ENCODE measurements around the gene CCNJL.
"Not testable (repeated sequence)": the region's sequence is repeated elsewhere in the genome, so short reads cannot be mapped to it uniquely, and the experiment has no call there.

The CCNJL gene

GRCh38 chr5:160339406-160340130 is 27.2 kb upstream of the CCNJL start:
- TF ChIP-seq PAX5 (IDR thresholded peaks at IDR 0.05; ENCODE audit: insufficient read depth, low read length, severe bottlenecking): no peak
- no peak for TF ChIP-seq SPI1 (IDR thresholded peaks at IDR 0.05; ENCODE audit: low read depth, low read length)
- no peak for TF ChIP-seq TAF1 (IDR thresholded peaks at IDR 0.05; ENCODE audit: low read depth, low read length)
- no peak for TF ChIP-seq POLR2AphosphoS5 (IDR thresholded peaks at IDR 0.05; ENCODE audit: low read depth, low read length)
- no peak for TF ChIP-seq POU2F2 (IDR thresholded peaks at IDR 0.05; ENCODE audit: low read depth, low read length)
- TF ChIP-seq POLR2A (IDR thresholded peaks at IDR 0.05; ENCODE audit: low read depth, low read length): no peak
- FAIRE-seq (no peak), DNase-seq (ENCODE audit: insufficient read length, low spot score) (no peak)

GRCh38 chr5:160334716-160335115 is 22.4 kb upstream of the CCNJL start:
- FAIRE-seq; DNase-seq (ENCODE audit: insufficient read length, low spot score): not testable (repeated sequence)

GRCh38 chr5:160333721-160334120 is 21.4 kb upstream of the CCNJL start:
- FAIRE-seq: no peak
- no peak for DNase-seq (ENCODE audit: insufficient read length, low spot score)
- TF ChIP-seq PAX5 (IDR thresholded peaks at IDR 0.05; ENCODE audit: insufficient read depth, low read length, severe bottlenecking) (no peak), SPI1 (IDR thresholded peaks at IDR 0.05; ENCODE audit: low read depth, low read length) (peak; percentile 70; the same call in 1 of the 2 replicates)

- TF ChIP-seq SPI1 (IDR thresholded peaks at IDR 0.05; ENCODE audit: low read depth, low read length): no peak
- no peak for TF ChIP-seq POLR2A (IDR thresholded peaks at IDR 0.05; ENCODE audit: low read depth, low read length)
- no peak for TF ChIP-seq PAX5 (IDR thresholded peaks at IDR 0.05; ENCODE audit: insufficient read depth, low read length, severe bottlenecking)
- TF ChIP-seq TAF1 (IDR thresholded peaks at IDR 0.05; ENCODE audit: low read depth, low read length): no peak
- no peak for TF ChIP-seq POU2F2 (IDR thresholded peaks at IDR 0.05; ENCODE audit: low read depth, low read length)
- TF ChIP-seq POLR2AphosphoS5 (IDR thresholded peaks at IDR 0.05; ENCODE audit: low read depth, low read length): no peak
- DNase-seq (ENCODE audit: insufficient read length, low spot score) (no peak), FAIRE-seq (no peak)
Observed at GRCh38 chr5:160330212-160330611, 17.8 kb upstream of the CCNJL start.

GRCh38 chr5:160327818-160328217 is 15.5 kb upstream of the CCNJL start:
- TF ChIP-seq POLR2AphosphoS5 (IDR thresholded peaks at IDR 0.05; ENCODE audit: low read depth, low read length) (no peak), POU2F2 (IDR thresholded peaks at IDR 0.05; ENCODE audit: low read depth, low read length) (no peak), PAX5 (IDR thresholded peaks at IDR 0.05; ENCODE audit: insufficient read depth, low read length, severe bottlenecking) (no peak), POLR2A (IDR thresholded peaks at IDR 0.05; ENCODE audit: low read depth, low read length) (no peak), SPI1 (IDR thresholded peaks at IDR 0.05; ENCODE audit: low read depth, low read length) (no peak), TAF1 (IDR thresholded peaks at IDR 0.05; ENCODE audit: low read depth, low read length) (no peak)
- no peak for FAIRE-seq
- DNase-seq (ENCODE audit: insufficient read length, low spot score): no peak

GRCh38 chr5:160326981-160327380 is 14.6 kb upstream of the CCNJL start:
- no peak for FAIRE-seq
- TF ChIP-seq PAX5 (IDR thresholded peaks at IDR 0.05; ENCODE audit: insufficient read depth, low read length, severe bottlenecking) (no peak), POLR2AphosphoS5 (IDR thresholded peaks at IDR 0.05; ENCODE audit: low read depth, low read length) (no peak), SPI1 (IDR thresholded peaks at IDR 0.05; ENCODE audit: low read depth, low read length) (no peak), TAF1 (IDR thresholded peaks at IDR 0.05; ENCODE audit: low read depth, low read length) (no peak), POU2F2 (IDR thresholded peaks at IDR 0.05; ENCODE audit: low read depth, low read length) (no peak), POLR2A (IDR thresholded peaks at IDR 0.05; ENCODE audit: low read depth, low read length) (no peak)
- DNase-seq (ENCODE audit: insufficient read length, low spot score): no peak

- FAIRE-seq: no peak
- no peak for TF ChIP-seq POLR2AphosphoS5 (IDR thresholded peaks at IDR 0.05; ENCODE audit: low read depth, low read length)
- no peak for TF ChIP-seq SPI1 (IDR thresholded peaks at IDR 0.05; ENCODE audit: low read depth, low read length)
- TF ChIP-seq POLR2A (IDR thresholded peaks at IDR 0.05; ENCODE audit: low read depth, low read length): no peak
- TF ChIP-seq TAF1 (IDR thresholded peaks at IDR 0.05; ENCODE audit: low read depth, low read length): no peak
- TF ChIP-seq POU2F2 (IDR thresholded peaks at IDR 0.05; ENCODE audit: low read depth, low read length): no peak
- no peak for TF ChIP-seq PAX5 (IDR thresholded peaks at IDR 0.05; ENCODE audit: insufficient read depth, low read length, severe bottlenecking)
- no peak for DNase-seq (ENCODE audit: insufficient read length, low spot score)
Observed at GRCh38 chr5:160325716-160326115, 13.4 kb upstream of the CCNJL start.

- FAIRE-seq: no peak
- DNase-seq (ENCODE audit: insufficient read length, low spot score): no peak
- no peak for TF ChIP-seq POU2F2 (IDR thresholded peaks at IDR 0.05; ENCODE audit: low read depth, low read length)
- TF ChIP-seq POLR2AphosphoS5 (IDR thresholded peaks at IDR 0.05; ENCODE audit: low read depth, low read length): no peak
- no peak for TF ChIP-seq TAF1 (IDR thresholded peaks at IDR 0.05; ENCODE audit: low read depth, low read length)
- TF ChIP-seq PAX5 (IDR thresholded peaks at IDR 0.05; ENCODE audit: insufficient read depth, low read length, severe bottlenecking): no peak
- TF ChIP-seq SPI1 (IDR thresholded peaks at IDR 0.05; ENCODE audit: low read depth, low read length): no peak
- TF ChIP-seq POLR2A (IDR thresholded peaks at IDR 0.05; ENCODE audit: low read depth, low read length): no peak
Observed at GRCh38 chr5:160324886-160325285, 12.5 kb upstream of the CCNJL start.

- no peak for DNase-seq (ENCODE audit: insufficient read length, low spot score)
- no peak for TF ChIP-seq POLR2A (IDR thresholded peaks at IDR 0.05; ENCODE audit: low read depth, low read length)
- TF ChIP-seq POU2F2 (IDR thresholded peaks at IDR 0.05; ENCODE audit: low read depth, low read length): no peak
- TF ChIP-seq SPI1 (IDR thresholded peaks at IDR 0.05; ENCODE audit: low read depth, low read length): no peak
- TF ChIP-seq TAF1 (IDR thresholded peaks at IDR 0.05; ENCODE audit: low read depth, low read length): no peak
- TF ChIP-seq PAX5 (IDR thresholded peaks at IDR 0.05; ENCODE audit: insufficient read depth, low read length, severe bottlenecking): no peak
- no peak for TF ChIP-seq POLR2AphosphoS5 (IDR thresholded peaks at IDR 0.05; ENCODE audit: low read depth, low read length)
- no peak for FAIRE-seq
Observed at GRCh38 chr5:160318409-160318808, 6.0 kb upstream of the CCNJL start.

- TF ChIP-seq POLR2AphosphoS5 (IDR thresholded peaks at IDR 0.05; ENCODE audit: low read depth, low read length) (no peak), POU2F2 (IDR thresholded peaks at IDR 0.05; ENCODE audit: low read depth, low read length) (no peak), SPI1 (IDR thresholded peaks at IDR 0.05; ENCODE audit: low read depth, low read length) (no peak), POLR2A (IDR thresholded peaks at IDR 0.05; ENCODE audit: low read depth, low read length) (no peak), PAX5 (IDR thresholded peaks at IDR 0.05; ENCODE audit: insufficient read depth, low read length, severe bottlenecking) (no peak), TAF1 (IDR thresholded peaks at IDR 0.05; ENCODE audit: low read depth, low read length) (no peak)
- DNase-seq (ENCODE audit: insufficient read length, low spot score) (no peak), FAIRE-seq (no peak)
Observed at GRCh38 chr5:160317434-160317833, 5.1 kb upstream of the CCNJL start.
